K562 (cell line): ENCODE measurements around the gene GDF11. TPM values are rescaled to one million over a fixed set of nuclear protein-coding genes. Genes with fewer than 3 reads are reported as not detected.
A peak's percentile ranks its signal among the peaks of the same experiment; 100 is the strongest.

Experiments used
- ATAC-seq: fragments of 200-7000 bp; cut with Tn5 transposase; 3 replicates; pipeline ENCODE4 v1.9.1; 2020; ENCODE audit warnings: moderate library complexity
- BruUV-seq: library from RNA; stranded (reverse); fragments of 400-500 nt; replicated peaks from 2 replicates; lab custom pipeline; 2021; lab: Mats Ljungman, UMichigan
- CTCF ChIA-PET: fragments of 300-600 bp; formaldehyde crosslinking; extraction: SDS; loops from one replicate; lab custom pipeline; 2021; ENCODE audit warnings: low intra/inter-chr PET ratio; lab: Yijun Ruan, JAX
- POLR2A ChIA-PET: fragments of 300-600, 350-650 bp; sonication (Branson Sonifier 250); formaldehyde crosslinking; extraction: SDS; loops from one replicate; lab custom pipeline; 2021; ENCODE audit warnings: antibody characterized with exemption, inconsistent platforms; lab: Yijun Ruan, JAX
- DNase-seq, 4 experiments: peaks; one replicate each; pipeline versions ENCODE4 v3.0.0 to v3.0.0-alpha.2; 2011 to 2018; ENCODE audit warnings: low spot score in 3 of 4, mixed read lengths in 3 of 4; ENCODE audit errors: extremely low read depth in 1 of 4
- FAIRE-seq: peaks from 2 replicates; lab custom pipeline; 2011; peaks lifted over from hg19 to GRCh38; lab: Jason Lieb, UNC
- H2AFZ ChIP-seq: 2 replicates; pipeline ENCODE4 v1.6.0; 2011; ENCODE audit warnings: low read depth, low read length, control low read depth, inconsistent platforms
- H3K27ac ChIP-seq: fragments of 200-600 bp; 3 replicates; pipeline ENCODE4 v1.8.0; 2011; ENCODE audit warnings: low read depth, mild to moderate bottlenecking, control low read depth, inconsistent platforms, low read length, moderate library complexity, mixed read lengths; ENCODE audit errors: extremely low read depth
- H3K27me3 ChIP-seq, 2 experiments: fragments of 300-600 bp in 1 of 2; 2 replicates in 1 of 2; 3 replicates in 1 of 2; pipeline versions ENCODE4 v1.6.0 to v1.8.0; 2011; ENCODE audit warnings: inconsistent platforms in 2 of 2, low read length in 2 of 2, mild to moderate bottlenecking in 1 of 2, mixed read lengths in 1 of 2, moderate library complexity in 1 of 2; ENCODE audit not compliant: control insufficient read depth in 2 of 2, insufficient read depth in 2 of 2
- H3K36me3 ChIP-seq: fragments of 300-600 bp; 3 replicates; pipeline ENCODE4 v1.8.0; 2011; ENCODE audit warnings: mild to moderate bottlenecking, low read length, inconsistent platforms; ENCODE audit not compliant: control insufficient read depth, insufficient read depth
- H3K4me1 ChIP-seq, 2 experiments: fragments of 200-600 bp in 1 of 2; replicated peaks in 1 of 2; 2 replicates in 1 of 2; 3 replicates in 1 of 2; pipeline versions ENCODE4 v1.5.1 to v1.8.0; 2011; ENCODE audit warnings: inconsistent platforms in 2 of 2, low read length in 2 of 2, mild to moderate bottlenecking in 1 of 2, mixed read lengths in 1 of 2, moderate library complexity in 1 of 2; ENCODE audit not compliant: control insufficient read depth in 2 of 2, insufficient read depth in 2 of 2
- H3K4me2 ChIP-seq: 2 replicates; pipeline ENCODE4 v1.6.1; 2011; ENCODE audit warnings: low read length, control low read depth, inconsistent platforms, mixed read lengths; ENCODE audit not compliant: insufficient read depth
- H3K4me3 ChIP-seq: fragments of 200-600 bp; sonication (generic), shearing (Covaris generic); 2 replicates; pipeline ENCODE4 v1.5.1; 2016; ENCODE audit warnings: control low read depth, inconsistent platforms
- H3K79me2 ChIP-seq: fragments of 200-600 bp; 3 replicates; pipeline ENCODE4 v1.8.0; 2011; ENCODE audit warnings: low read length, inconsistent platforms; ENCODE audit not compliant: control insufficient read depth, insufficient read depth
- H3K9ac ChIP-seq, 2 experiments: 2 replicates each; pipeline versions ENCODE4 v1.6.0 to v1.6.1; 2011; ENCODE audit warnings: low read depth in 2 of 2, low read length in 2 of 2, control low read depth in 1 of 2, inconsistent platforms in 1 of 2, mild to moderate bottlenecking in 1 of 2, mixed read lengths in 1 of 2; ENCODE audit not compliant: insufficient read depth in 1 of 2
- H3K9me1 ChIP-seq: one replicate; pipeline ENCODE4 v1.6.0; 2011; ENCODE audit warnings: inconsistent platforms, mild to moderate bottlenecking, low read length, moderate library complexity; ENCODE audit not compliant: control insufficient read depth, insufficient read depth
- H3K9me3 ChIP-seq: replicated peaks from 2 replicates; pipeline ENCODE4 v1.5.1; 2011; ENCODE audit warnings: low read depth, low read length, inconsistent platforms; ENCODE audit not compliant: control insufficient read depth, insufficient read depth
- H4K20me1 ChIP-seq: replicated peaks from 2 replicates; pipeline ENCODE4 v1.6.1; 2011; ENCODE audit warnings: low read length, inconsistent platforms, mixed read lengths; ENCODE audit not compliant: control insufficient read depth, insufficient read depth
- FOSL1 ChIP-seq: fragments of 200-800 bp; sonication (Bioruptor generic); conservative IDR thresholded peaks from 2 replicates; pipeline ENCODE4 v1.6.1; 2016; ENCODE audit warnings: missing genetic modification characterization, missing compliant biosample characterization
- JUND ChIP-seq, 2 experiments: IDR thresholded peaks; 2 replicates in 1 of 2; 3 replicates in 1 of 2; pipeline ENCODE4 v1.6.1; 2011; ENCODE audit warnings: borderline replicate concordance in 2 of 2, low read depth in 2 of 2, low read length in 2 of 2, improper control_type of control experiment in 1 of 2, missing biosample characterization in 1 of 2, missing genetic modification characterization in 1 of 2, missing genetic modification reagents in 1 of 2
- KDM1A ChIP-seq, 2 experiments: fragments of 450-650 bp; IDR thresholded peaks; 2 replicates each; pipeline ENCODE4 v1.6.1; 2016; ENCODE audit warnings: mild to moderate bottlenecking in 2 of 2
- ZNF121 ChIP-seq: sonication (generic); formaldehyde crosslinking; conservative IDR thresholded peaks from 2 replicates; pipeline ENCODE4 v1.8.0; 2022; ENCODE audit warnings: missing genetic modification reagents
- WGBS: fragments of 100-300 bp; shearing (Covaris generic); methylation state at CpG from one replicate; pipeline ENCODE4 v1.1.6; 2016; ENCODE audit warnings: low coverage, mixed read lengths; ENCODE audit not compliant: insufficient coverage; ENCODE audit errors: missing lambda C conversion rate; 5-methylcytosine and 5-hydroxymethylcytosine counted together
- in situ Hi-C: fragments of 300-500 bp; cut with MboI; formaldehyde crosslinking; loops from 4 replicates; pipeline ENCODE4 v1.15.0; 2018; ENCODE audit warnings: inconsistent platforms, mixed read lengths
- intact Hi-C: fragments of 100-400 bp; cut with micrococcal nuclease; formaldehyde crosslinking; loops from 2 replicates; pipeline ENCODE4 v1.14.2; 2022
- polyA plus RNA-seq, 8 experiments: library from polyadenylated mRNA; depleted of rRNA in 4 of 8; stranded (reverse) in 5 of 8; unstranded in 3 of 8; fragments of >200 nt; fragmentation: Nextera tagmentation in 2 of 8; fragmentation: Illumina TruSeq in 1 of 8; extraction: Ambion mirVana in 2 of 8; extraction: Trizol in 1 of 8; gene quantifications; 2 replicates each; pipeline versions ENCODE4 v1.2.1 to v1.2.3, GENCODE V29; 2011 to 2014; ENCODE audit warnings: inconsistent platforms in 1 of 8, missing spikeins in 1 of 8
- total RNA-seq, 7 experiments: library from RNA; depleted of rRNA in 6 of 7; stranded (reverse); fragments of >200 nt in 6 of 7; fragmentation: Illumina TruSeq in 2 of 7; extraction: Trizol in 2 of 7; gene quantifications; 2 replicates each; pipeline versions ENCODE4 v1.2.1 to v1.2.3, GENCODE V29; 2011 to 2021; ENCODE audit warnings: low replicate concordance in 1 of 7
- TF ChIP-seq, protein P1 (sequence below): conservative IDR thresholded peaks from 2 replicates; pipeline ENCODE4 v1.6.1; 2011; ENCODE audit warnings: low read depth, mild to moderate bottlenecking, low read length; ENCODE audit not compliant: control insufficient read depth
- TF ChIP-seq, protein P2 (sequence below): fragments of 450-650 bp; IDR thresholded peaks from 2 replicates; pipeline ENCODE4 v1.6.1; 2018; ENCODE audit not compliant: partially characterized antibody
- TF ChIP-seq, protein P3 (sequence below): fragments of 250-450 bp; sonication (Bioruptor Pico); IDR thresholded peaks from 2 replicates; pipeline ENCODE4 v1.4.0; 2020; ENCODE audit warnings: mild to moderate bottlenecking, moderate library complexity, borderline replicate concordance
- TF ChIP-seq, protein P4 (sequence below), 2 experiments: fragments of 450-650 bp in 1 of 2; sonication (generic) in 1 of 2; formaldehyde crosslinking in 1 of 2; IDR thresholded peaks in 1 of 2; conservative IDR thresholded peaks in 1 of 2; 2 replicates each; pipeline versions ENCODE4 v1.6.1 to v1.8.1; 2016 to 2023; ENCODE audit warnings: mild to moderate bottlenecking in 2 of 2, moderate library complexity in 2 of 2, inconsistent platforms in 1 of 2, missing genetic modification reagents in 1 of 2

The GDF11 gene
- total and polyA plus RNA-seq, 9 of the 15 experiments (the other 6 are each of a cell fraction or from before 2014, with no cell fraction given) = 1.4 to 15.7 (median 4.8) TPM

DNA sequence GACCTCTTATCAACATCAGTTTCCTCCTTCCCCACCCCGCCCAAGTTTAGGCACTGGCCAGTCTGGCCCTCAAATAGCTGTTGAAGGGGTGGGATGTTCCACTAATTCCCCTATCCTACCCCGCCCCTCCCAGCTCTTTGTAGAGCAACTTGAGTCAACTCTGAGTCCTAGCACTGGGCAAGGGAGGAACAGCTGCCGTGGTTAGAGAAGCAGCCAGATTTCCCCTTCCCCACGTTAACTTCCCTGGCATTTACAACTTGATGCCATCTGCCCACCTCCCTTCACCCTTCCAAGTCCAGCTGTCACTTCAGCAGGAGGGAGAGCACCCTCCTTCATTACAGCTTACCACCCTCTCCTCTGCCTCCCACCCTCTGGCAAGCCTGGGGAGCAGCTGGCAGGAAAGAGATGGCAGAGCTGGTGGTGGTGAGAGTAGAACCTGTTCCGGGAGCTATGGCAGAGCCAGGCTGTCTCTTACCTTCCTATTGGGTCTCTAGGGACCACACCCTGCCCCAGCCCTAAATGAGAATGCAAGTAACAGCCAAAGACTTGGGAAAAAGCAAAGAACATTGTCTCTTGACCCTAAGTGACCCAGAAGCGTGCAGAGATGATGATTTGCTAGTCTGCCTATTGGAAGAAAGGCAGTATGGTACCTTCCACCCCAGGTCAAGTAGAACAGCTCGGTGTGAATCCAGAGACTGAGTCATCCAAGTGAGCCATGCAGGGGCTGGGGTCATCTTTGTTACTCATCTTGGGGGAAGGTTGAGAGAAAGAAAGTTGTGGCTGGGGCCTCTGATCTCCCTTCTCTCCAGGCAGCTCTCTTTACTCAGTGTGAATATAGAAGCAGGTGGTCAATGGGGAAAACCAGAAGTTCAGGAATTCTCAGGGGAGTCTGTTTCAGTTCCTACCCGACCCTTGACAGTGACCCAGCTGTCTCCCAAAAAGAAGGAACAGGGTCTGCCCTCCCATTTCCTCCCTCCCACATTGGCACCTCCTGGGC, 25.6 kb upstream of the GDF11 start:
- FAIRE-seq (peak; percentile 15), ATAC-seq (peak; percentile 9; the same call in 2 of the 3 replicates), DNase-seq (peak in 3 of 4 experiments; percentile 34 to 63 (median 44))
- H3K27me3 ChIP-seq = no peaks in the 10 kb centered on the region
- H3K4me1 ChIP-seq = peaks cover 22 to 26% of the 10 kb centered on the region in 2 experiments; a peak in 4 of 5 replicates
- H3K4me2 ChIP-seq = peak overlapping the region; percentile 90
- no peaks in the 10 kb centered on the region for H3K9me3 ChIP-seq
- no peak overlapping the region for H2AFZ ChIP-seq
- no TSS peak for BruUV-seq
- 18% methylated on average over 8 of the region's 8 CpGs for WGBS
- peak overlapping the region; percentile 84 for H3K4me3 ChIP-seq
- TF ChIP-seq JUND (IDR thresholded peaks at IDR 0.05; ENCODE audit: borderline replicate concordance, low read depth, low read length) (no peak), JUND (tag; IDR thresholded peaks at IDR 0.05; ENCODE audit: borderline replicate concordance, low read depth, low read length) (0 out of 3 replicates have a peak, but pooled peaks have one; percentile 12), KDM1A (IDR thresholded peaks at IDR 0.05) (0 out of 4 replicates have a peak, but pooled peaks of 1 of the 2 experiments have one; percentile 30), ZNF121 (CRISPR knock-in tag) (no peak), FOSL1 (tag) (peak; percentile 54)
- TF ChIP-seq, protein P1, sequence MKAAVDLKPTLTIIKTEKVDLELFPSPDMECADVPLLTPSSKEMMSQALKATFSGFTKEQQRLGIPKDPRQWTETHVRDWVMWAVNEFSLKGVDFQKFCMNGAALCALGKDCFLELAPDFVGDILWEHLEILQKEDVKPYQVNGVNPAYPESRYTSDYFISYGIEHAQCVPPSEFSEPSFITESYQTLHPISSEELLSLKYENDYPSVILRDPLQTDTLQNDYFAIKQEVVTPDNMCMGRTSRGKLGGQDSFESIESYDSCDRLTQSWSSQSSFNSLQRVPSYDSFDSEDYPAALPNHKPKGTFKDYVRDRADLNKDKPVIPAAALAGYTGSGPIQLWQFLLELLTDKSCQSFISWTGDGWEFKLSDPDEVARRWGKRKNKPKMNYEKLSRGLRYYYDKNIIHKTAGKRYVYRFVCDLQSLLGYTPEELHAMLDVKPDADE = no peak
- TF ChIP-seq, protein P2, sequence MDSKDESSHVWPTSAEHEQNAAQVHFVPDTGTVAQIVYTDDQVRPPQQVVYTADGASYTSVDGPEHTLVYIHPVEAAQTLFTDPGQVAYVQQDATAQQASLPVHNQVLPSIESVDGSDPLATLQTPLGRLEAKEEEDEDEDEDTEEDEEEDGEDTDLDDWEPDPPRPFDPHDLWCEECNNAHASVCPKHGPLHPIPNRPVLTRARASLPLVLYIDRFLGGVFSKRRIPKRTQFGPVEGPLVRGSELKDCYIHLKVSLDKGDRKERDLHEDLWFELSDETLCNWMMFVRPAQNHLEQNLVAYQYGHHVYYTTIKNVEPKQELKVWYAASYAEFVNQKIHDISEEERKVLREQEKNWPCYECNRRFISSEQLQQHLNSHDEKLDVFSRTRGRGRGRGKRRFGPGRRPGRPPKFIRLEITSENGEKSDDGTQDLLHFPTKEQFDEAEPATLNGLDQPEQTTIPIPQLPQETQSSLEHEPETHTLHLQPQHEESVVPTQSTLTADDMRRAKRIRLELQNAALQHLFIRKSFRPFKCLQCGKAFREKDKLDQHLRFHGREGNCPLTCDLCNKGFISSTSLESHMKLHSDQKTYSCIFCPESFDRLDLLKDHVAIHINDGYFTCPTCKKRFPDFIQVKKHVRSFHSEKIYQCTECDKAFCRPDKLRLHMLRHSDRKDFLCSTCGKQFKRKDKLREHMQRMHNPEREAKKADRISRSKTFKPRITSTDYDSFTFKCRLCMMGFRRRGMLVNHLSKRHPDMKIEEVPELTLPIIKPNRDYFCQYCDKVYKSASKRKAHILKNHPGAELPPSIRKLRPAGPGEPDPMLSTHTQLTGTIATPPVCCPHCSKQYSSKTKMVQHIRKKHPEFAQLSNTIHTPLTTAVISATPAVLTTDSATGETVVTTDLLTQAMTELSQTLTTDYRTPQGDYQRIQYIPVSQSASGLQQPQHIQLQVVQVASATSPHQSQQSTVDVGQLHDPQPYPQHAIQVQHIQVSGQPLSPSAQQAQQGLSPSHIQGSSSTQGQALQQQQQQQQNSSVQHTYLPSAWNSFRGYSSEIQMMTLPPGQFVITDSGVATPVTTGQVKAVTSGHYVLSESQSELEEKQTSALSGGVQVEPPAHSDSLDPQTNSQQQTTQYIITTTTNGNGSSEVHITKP = peak; percentile 64
- TF ChIP-seq, protein P3, sequence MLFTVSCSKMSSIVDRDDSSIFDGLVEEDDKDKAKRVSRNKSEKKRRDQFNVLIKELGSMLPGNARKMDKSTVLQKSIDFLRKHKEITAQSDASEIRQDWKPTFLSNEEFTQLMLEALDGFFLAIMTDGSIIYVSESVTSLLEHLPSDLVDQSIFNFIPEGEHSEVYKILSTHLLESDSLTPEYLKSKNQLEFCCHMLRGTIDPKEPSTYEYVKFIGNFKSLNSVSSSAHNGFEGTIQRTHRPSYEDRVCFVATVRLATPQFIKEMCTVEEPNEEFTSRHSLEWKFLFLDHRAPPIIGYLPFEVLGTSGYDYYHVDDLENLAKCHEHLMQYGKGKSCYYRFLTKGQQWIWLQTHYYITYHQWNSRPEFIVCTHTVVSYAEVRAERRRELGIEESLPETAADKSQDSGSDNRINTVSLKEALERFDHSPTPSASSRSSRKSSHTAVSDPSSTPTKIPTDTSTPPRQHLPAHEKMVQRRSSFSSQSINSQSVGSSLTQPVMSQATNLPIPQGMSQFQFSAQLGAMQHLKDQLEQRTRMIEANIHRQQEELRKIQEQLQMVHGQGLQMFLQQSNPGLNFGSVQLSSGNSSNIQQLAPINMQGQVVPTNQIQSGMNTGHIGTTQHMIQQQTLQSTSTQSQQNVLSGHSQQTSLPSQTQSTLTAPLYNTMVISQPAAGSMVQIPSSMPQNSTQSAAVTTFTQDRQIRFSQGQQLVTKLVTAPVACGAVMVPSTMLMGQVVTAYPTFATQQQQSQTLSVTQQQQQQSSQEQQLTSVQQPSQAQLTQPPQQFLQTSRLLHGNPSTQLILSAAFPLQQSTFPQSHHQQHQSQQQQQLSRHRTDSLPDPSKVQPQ (CRISPR knock-in tag) = no peak
- TF ChIP-seq, protein P4, sequence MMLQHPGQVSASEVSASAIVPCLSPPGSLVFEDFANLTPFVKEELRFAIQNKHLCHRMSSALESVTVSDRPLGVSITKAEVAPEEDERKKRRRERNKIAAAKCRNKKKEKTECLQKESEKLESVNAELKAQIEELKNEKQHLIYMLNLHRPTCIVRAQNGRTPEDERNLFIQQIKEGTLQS (IDR thresholded peaks at IDR 0.05) = peak; percentile 73
- TF ChIP-seq, protein P4 (CRISPR knock-in tag; conservative IDR thresholded peaks at IDR 0.05) = no peak
- POLR2A ChIA-PET = interaction anchor here (1.1 to 2.8 kb wide), 2 partner anchors 10 to 12 kb away, joined by 3 to 11 read pairs; partner anchors contain the start of gene CD63
- peak overlapping the region; percentile 9; the same call in 1 of the 3 replicates for H3K27ac ChIP-seq
- peaks cover 6% of the 10 kb centered on the region; the same call in 2 of the 3 replicates for H3K79me2 ChIP-seq
- CTCF ChIA-PET = no interaction called here
- no peaks in the 10 kb centered on the region; the same call in 1 of the 2 replicates for H4K20me1 ChIP-seq
- no peaks in the 10 kb centered on the region for H3K9me1 ChIP-seq
- in situ Hi-C loops (no loop called here), intact Hi-C loops (no loop called here)
- H3K36me3 ChIP-seq = no peaks in the 10 kb centered on the region; the same call in 2 of the 3 replicates
- peak overlapping the region; percentile 82 to 92; a peak in 3 of 4 replicates for H3K9ac ChIP-seq
